Hepatocyte (in vitro differentiated cells): Measurements from ENCODE around the gene HRC. TPM values are rescaled to one million over a fixed set of nuclear protein-coding genes. Genes with fewer than 3 reads are reported as not detected.

ENCODE experiments used
- DNase-seq: peaks from one replicate; pipeline ENCODE4 v3.0.0-alpha.2; 2016; ENCODE audit warnings: low spot score
- H2AFZ ChIP-seq: fragments of 200-600 bp; sonication (generic); 2 replicates; pipeline ENCODE4 v1.6.0; 2016; ENCODE audit warnings: antibody characterized with exemption, mild to moderate bottlenecking
- H3K27ac ChIP-seq: fragments of 200-600 bp; sonication (generic); 2 replicates; pipeline ENCODE4 v1.5.1; 2016; ENCODE audit warnings: mild to moderate bottlenecking
- H3K27me3 ChIP-seq: fragments of 200-600 bp; sonication (generic); 2 replicates; pipeline ENCODE4 v1.6.1; 2016
- H3K36me3 ChIP-seq: fragments of 200-600 bp; sonication (generic); replicated peaks from 2 replicates; pipeline ENCODE4 v1.5.1; 2016; ENCODE audit warnings: low read depth; ENCODE audit not compliant: insufficient read depth
- H3K4me1 ChIP-seq: fragments of 200-600 bp; sonication (generic); 2 replicates; pipeline ENCODE4 v1.5.1; 2016; ENCODE audit warnings: mild to moderate bottlenecking, moderate library complexity; ENCODE audit not compliant: insufficient read depth
- H3K4me2 ChIP-seq: fragments of 200-600 bp; sonication (generic); 2 replicates; pipeline ENCODE4 v1.6.0; 2016
- H3K4me3 ChIP-seq: fragments of 200-600 bp; sonication (generic); 2 replicates; pipeline ENCODE4 v1.5.1; 2016; ENCODE audit warnings: mild to moderate bottlenecking
- H3K79me2 ChIP-seq: fragments of 200-600 bp; sonication (generic); 2 replicates; pipeline ENCODE4 v1.6.0; 2017; ENCODE audit warnings: mild to moderate bottlenecking
- H3K9me2 ChIP-seq: fragments of 200-600 bp; sonication (generic); replicated peaks from 2 replicates; pipeline ENCODE4 v1.6.0; 2017; ENCODE audit warnings: mild to moderate bottlenecking; ENCODE audit not compliant: insufficient read depth
- H3K9me3 ChIP-seq: fragments of 200-600 bp; sonication (generic); 2 replicates; pipeline ENCODE4 v1.5.1; 2016; ENCODE audit warnings: low read depth, mild to moderate bottlenecking
- H4K20me1 ChIP-seq: fragments of 200-600 bp; sonication (generic); 2 replicates; pipeline ENCODE4 v1.6.0; 2016; ENCODE audit warnings: mild to moderate bottlenecking; ENCODE audit not compliant: insufficient read depth, poor library complexity, severe bottlenecking
- EZH2 ChIP-seq: fragments of 200-600 bp; sonication (generic); IDR thresholded peaks from 2 replicates; pipeline ENCODE4 v1.6.1; 2016; ENCODE audit warnings: antibody characterized with exemption, mild to moderate bottlenecking, borderline replicate concordance
- EZH2phosphoT487 ChIP-seq: fragments of 200-600 bp; sonication (generic); IDR thresholded peaks from one replicate; pipeline ENCODE4 v1.6.1; 2018; ENCODE audit warnings: antibody characterized with exemption, mild to moderate bottlenecking, low read depth, moderate library complexity; ENCODE audit not compliant: unreplicated experiment, severe bottlenecking
- WGBS: methylation state at CpG from one replicate; pipeline ENCODE4 v1.1.6; 2016; ENCODE audit warnings: low lambda C conversion rate; ENCODE audit errors: missing lambda C conversion rate; 5-methylcytosine and 5-hydroxymethylcytosine counted together
- polyA plus RNA-seq: library from polyadenylated mRNA; unstranded; fragments of >200 nt; fragmentation: Nextera tagmentation; extraction: Ambion mirVana; gene quantifications from 2 replicates; pipeline ENCODE4 v1.2.1, GENCODE V29; 2016
- total RNA-seq: library from RNA; depleted of rRNA; stranded (reverse); fragments of >200 nt; gene quantifications from 2 replicates; pipeline ENCODE4 v1.2.3, GENCODE V29; 2014
- TF ChIP-seq, protein P1 (sequence below): fragments of 200-600 bp; sonication (generic); IDR thresholded peaks from 2 replicates; pipeline ENCODE4 v1.5.1; 2016; ENCODE audit warnings: antibody characterized with exemption, mild to moderate bottlenecking; ENCODE audit not compliant: poor library complexity

The HRC gene
- total and polyA plus RNA-seq, 2 experiments from 2014 or later = 0.48 to 0.50 TPM

- no peak for DNase-seq
- Histone ChIP-seq H2AFZ (no peak overlapping the region), H3K4me3 (no peak overlapping the region), H3K4me1 (no peaks in the 10 kb centered on the region), H3K27ac (no peak overlapping the region), H3K9me3 (no peaks in the 10 kb centered on the region), H3K4me2 (no peak overlapping the region), H3K79me2 (no peaks in the 10 kb centered on the region), H3K9me2 (no peaks in the 10 kb centered on the region), H3K36me3 (no peaks in the 10 kb centered on the region), H3K27me3 (no peaks in the 10 kb centered on the region), H4K20me1 (no peaks in the 10 kb centered on the region)
- WGBS = 96% methylated on average over 3 of the region's 3 CpGs
- TF ChIP-seq, protein P1, sequence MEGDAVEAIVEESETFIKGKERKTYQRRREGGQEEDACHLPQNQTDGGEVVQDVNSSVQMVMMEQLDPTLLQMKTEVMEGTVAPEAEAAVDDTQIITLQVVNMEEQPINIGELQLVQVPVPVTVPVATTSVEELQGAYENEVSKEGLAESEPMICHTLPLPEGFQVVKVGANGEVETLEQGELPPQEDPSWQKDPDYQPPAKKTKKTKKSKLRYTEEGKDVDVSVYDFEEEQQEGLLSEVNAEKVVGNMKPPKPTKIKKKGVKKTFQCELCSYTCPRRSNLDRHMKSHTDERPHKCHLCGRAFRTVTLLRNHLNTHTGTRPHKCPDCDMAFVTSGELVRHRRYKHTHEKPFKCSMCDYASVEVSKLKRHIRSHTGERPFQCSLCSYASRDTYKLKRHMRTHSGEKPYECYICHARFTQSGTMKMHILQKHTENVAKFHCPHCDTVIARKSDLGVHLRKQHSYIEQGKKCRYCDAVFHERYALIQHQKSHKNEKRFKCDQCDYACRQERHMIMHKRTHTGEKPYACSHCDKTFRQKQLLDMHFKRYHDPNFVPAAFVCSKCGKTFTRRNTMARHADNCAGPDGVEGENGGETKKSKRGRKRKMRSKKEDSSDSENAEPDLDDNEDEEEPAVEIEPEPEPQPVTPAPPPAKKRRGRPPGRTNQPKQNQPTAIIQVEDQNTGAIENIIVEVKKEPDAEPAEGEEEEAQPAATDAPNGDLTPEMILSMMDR = no peak
- no peak for TF ChIP-seq EZH2phosphoT487
- TF ChIP-seq EZH2 = no peak
Observed at GRCh38 chr19:49190781-49191180, 35.6 kb upstream of the HRC start.

DNA sequence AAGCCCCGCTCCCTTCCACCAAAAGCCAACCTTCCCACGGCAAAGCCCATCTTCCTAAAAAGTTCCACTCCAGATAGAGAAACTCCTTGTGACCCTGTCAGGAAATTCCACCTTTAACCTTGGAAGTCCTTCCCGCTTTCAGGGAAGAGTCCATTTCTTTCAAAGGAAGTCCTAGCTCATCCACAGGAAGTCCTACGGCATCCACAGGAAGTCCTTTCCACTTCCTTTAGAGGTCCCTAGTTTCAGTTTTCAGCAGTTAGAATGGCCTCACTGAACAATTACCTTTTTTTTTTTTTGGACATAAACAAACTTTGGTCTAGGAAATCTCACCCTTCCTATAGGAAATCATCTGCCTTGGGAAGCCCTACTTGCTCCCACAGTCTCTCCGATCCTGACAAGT is 34.1 kb upstream of the HRC start:
- H3K9me3 ChIP-seq = no peaks in the 10 kb centered on the region
- no peak overlapping the region for H2AFZ ChIP-seq
- no peaks in the 10 kb centered on the region for H3K27me3 ChIP-seq
- H3K4me3 ChIP-seq = no peak overlapping the region
- no peak overlapping the region for H3K4me2 ChIP-seq
- no peaks in the 10 kb centered on the region for H3K36me3 ChIP-seq
- no peak overlapping the region for H3K27ac ChIP-seq
- no peak for DNase-seq
- 99% methylated on average over 5 of the region's 5 CpGs for WGBS
- H3K79me2 ChIP-seq = no peaks in the 10 kb centered on the region
- TF ChIP-seq, protein P1 = no peak
- TF ChIP-seq EZH2phosphoT487 = no peak
- TF ChIP-seq EZH2 = no peak
- no peaks in the 10 kb centered on the region for H3K9me2 ChIP-seq
- H3K4me1 ChIP-seq = no peaks in the 10 kb centered on the region
- no peaks in the 10 kb centered on the region for H4K20me1 ChIP-seq

DNA sequence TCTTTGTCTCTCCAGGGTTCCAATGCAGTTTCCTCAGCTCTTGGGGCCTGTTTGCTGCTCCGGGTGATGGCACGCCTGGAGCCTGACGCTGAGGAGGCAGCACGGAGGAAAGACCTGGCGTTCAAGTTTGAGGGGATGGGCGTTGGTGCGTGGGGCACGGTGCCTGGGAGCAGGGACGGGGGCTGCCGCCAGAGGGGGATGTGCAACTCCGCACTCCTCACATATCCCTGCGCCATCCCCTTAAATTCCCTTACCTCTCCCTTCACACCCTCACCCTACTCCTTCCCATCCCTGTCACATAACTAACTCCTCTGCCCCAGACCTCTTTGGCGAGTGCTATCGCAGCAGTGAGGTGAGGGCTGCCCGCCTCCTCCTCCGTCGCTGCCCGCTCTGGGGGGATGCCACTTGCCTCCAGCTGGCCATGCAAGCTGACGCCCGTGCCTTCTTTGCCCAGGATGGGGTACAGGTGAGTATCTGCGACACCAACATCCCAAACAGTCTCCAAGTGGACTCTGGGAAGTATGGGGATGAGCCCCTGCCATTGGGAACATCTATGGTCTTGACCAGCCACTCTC is 33.5 kb upstream of the HRC start:
- H4K20me1 ChIP-seq = no peaks in the 10 kb centered on the region
- H3K79me2 ChIP-seq = no peaks in the 10 kb centered on the region
- no peak for DNase-seq
- no peaks in the 10 kb centered on the region for H3K27me3 ChIP-seq
- no peak overlapping the region for H2AFZ ChIP-seq
- 95% methylated on average over 21 of the region's 21 CpGs for WGBS
- H3K4me2 ChIP-seq = no peak overlapping the region
- TF ChIP-seq, protein P1 = no peak
- TF ChIP-seq EZH2 = no peak
- no peaks in the 10 kb centered on the region for H3K4me1 ChIP-seq
- H3K36me3 ChIP-seq = no peaks in the 10 kb centered on the region
- H3K4me3 ChIP-seq = no peak overlapping the region
- H3K9me3 ChIP-seq = no peaks in the 10 kb centered on the region
- no peak overlapping the region for H3K27ac ChIP-seq
- H3K9me2 ChIP-seq = no peaks in the 10 kb centered on the region

DNA sequence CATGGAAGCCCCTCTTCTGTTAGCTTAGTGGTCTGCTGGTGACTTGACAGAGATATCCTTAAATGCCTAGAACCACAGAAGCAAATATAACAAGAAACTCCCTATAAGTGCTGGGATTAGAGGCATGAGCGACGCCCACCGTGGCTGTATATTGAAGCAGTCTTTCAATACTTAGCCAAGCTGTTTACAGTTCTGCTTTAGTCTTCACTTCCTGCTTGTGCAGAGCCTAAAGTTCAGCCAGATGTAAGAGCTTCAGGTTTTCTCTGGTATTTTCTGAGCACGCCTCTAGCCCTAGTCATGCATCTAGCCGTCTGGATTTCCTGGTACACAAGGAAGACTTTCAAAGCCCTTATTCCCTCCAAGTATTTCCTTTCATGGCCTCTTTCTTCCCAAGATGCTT is 30.9 kb upstream of the HRC start:
- H4K20me1 ChIP-seq = no peaks in the 10 kb centered on the region
- DNase-seq = no peak
- no peaks in the 10 kb centered on the region for H3K79me2 ChIP-seq
- H3K4me2 ChIP-seq = no peak overlapping the region
- H3K27me3 ChIP-seq = no peaks in the 10 kb centered on the region
- TF ChIP-seq, protein P1 = no peak
- TF ChIP-seq EZH2phosphoT487 = no peak
- no peak overlapping the region for H2AFZ ChIP-seq
- 75% methylated on average over 5 of the region's 5 CpGs for WGBS
- no peaks in the 10 kb centered on the region for H3K9me3 ChIP-seq
- H3K36me3 ChIP-seq = no peaks in the 10 kb centered on the region
- H3K4me3 ChIP-seq = no peak overlapping the region
- H3K4me1 ChIP-seq = no peaks in the 10 kb centered on the region
- H3K27ac ChIP-seq = no peak overlapping the region
- H3K9me2 ChIP-seq = no peaks in the 10 kb centered on the region
